Measurements from ENCODE around the gene DNAJB5. TPM values are rescaled to one million over a fixed set of nuclear protein-coding genes. Genes with fewer than 3 reads are reported as not detected.

DNAJB5 gene
- total RNA-seq, 4 donors from 2014 or later = 11.8 to 18.7 (median 16.5) TPM

- Histone ChIP-seq H3K27ac (no peak overlapping the region), H3K27me3 (no peaks in the 10 kb centered on the region), H3K4me1 (peaks cover 4 to 34% of the 10 kb centered on the region in 2 donors), H3K36me3 (peaks cover 0 to 12% of the 10 kb centered on the region in 2 donors), H3K4me3 (replicated peaks in 1 of 3) (no peak overlapping the region), H3K9me3 (no peaks in the 10 kb centered on the region)
- no peak for DNase-seq
- intact Hi-C loops (cut with DNase I) = no loop called here
- TF ChIP-seq CTCF (IDR thresholded peaks at IDR 0.05) = no peak
- WGBS, 2 donors = 83 to 84% methylated on average over 3 of the region's 3 CpGs
Observed at GRCh38 chr9:34998266-34998665, 8.7 kb downstream of the DNAJB5 start.

- Histone ChIP-seq H3K27ac (no peak overlapping the region), H3K27me3 (no peaks in the 10 kb centered on the region), H3K4me3 (replicated peaks in 1 of 3) (no peak overlapping the region), H3K4me1 (peaks cover 3 to 21% of the 10 kb centered on the region in 2 donors), H3K9me3 (no peaks in the 10 kb centered on the region), H3K36me3 (peaks cover 0 to 12% of the 10 kb centered on the region in 2 donors)
- intact Hi-C loops (cut with DNase I) = no loop called here
- no peak for DNase-seq
- TF ChIP-seq CTCF (IDR thresholded peaks at IDR 0.05) (no peak), POLR2A (IDR thresholded peaks at IDR 0.05) (no peak)
- 90 to 94% methylated on average over 2 of the region's 2 CpGs for WGBS, 2 donors
Observed at GRCh38 chr9:34999576-34999975, 10.0 kb downstream of the DNAJB5 start.

- no peak for DNase-seq
- Histone ChIP-seq H3K4me1 (peaks cover 0 to 10% of the 10 kb centered on the region in 2 donors), H3K9me3 (no peaks in the 10 kb centered on the region), H3K27me3 (no peaks in the 10 kb centered on the region), H3K36me3 (peaks cover 0 to 12% of the 10 kb centered on the region in 2 donors), H3K27ac (no peak overlapping the region), H3K4me3 (replicated peaks in 1 of 3) (no peak overlapping the region)
- 88 to 93% methylated on average over 6 of the region's 6 CpGs for WGBS, 2 donors
- intact Hi-C loops (cut with DNase I) = no loop called here
- no peak for TF ChIP-seq POLR2A (IDR thresholded peaks at IDR 0.05)
Observed at GRCh38 chr9:35000535-35001284, 11.2 kb downstream of the DNAJB5 start.

GRCh38 chr9:35001285-35001677 is 11.7 kb downstream of the DNAJB5 start:
- TF ChIP-seq CTCF (IDR thresholded peaks at IDR 0.05) (no peak), POLR2A (IDR thresholded peaks at IDR 0.05) (no peak)
- Histone ChIP-seq H3K36me3 (peaks cover 0 to 7% of the 10 kb centered on the region in 2 donors), H3K27ac (no peak overlapping the region), H3K4me1 (peaks cover 0 to 10% of the 10 kb centered on the region in 2 donors), H3K27me3 (no peaks in the 10 kb centered on the region), H3K4me3 (replicated peaks in 1 of 3) (no peak overlapping the region), H3K9me3 (no peaks in the 10 kb centered on the region)
- DNase-seq = no peak
- intact Hi-C loops (cut with DNase I) = no loop called here
- 79 to 91% methylated on average over 2 of the region's 2 CpGs for WGBS, 2 donors

GRCh38 chr9:35001803-35002502 is 12.4 kb downstream of the DNAJB5 start:
- Histone ChIP-seq H3K27ac (no peak overlapping the region), H3K4me1 (peaks cover 0 to 10% of the 10 kb centered on the region in 2 donors), H3K27me3 (no peaks in the 10 kb centered on the region), H3K4me3 (replicated peaks in 1 of 3) (no peak overlapping the region), H3K36me3 (peaks cover 0 to under 1% of the 10 kb centered on the region in 2 donors), H3K9me3 (no peaks in the 10 kb centered on the region)
- intact Hi-C loops (cut with DNase I) = no loop called here
- 100% methylated on average over 2 of the region's 2 CpGs for whole genome bisulfite sequencing, 2 donors
- no peak for TF ChIP-seq POLR2A (IDR thresholded peaks at IDR 0.05)
- no peak for TF ChIP-seq CTCF (IDR thresholded peaks at IDR 0.05)
- DNase-seq = no peak
